Kidney capillary endothelial cell (primary cell): ENCODE results near the gene CYP4F8.
"Not testable (repeated sequence)": the region's sequence is repeated elsewhere in the genome, so short reads cannot be mapped to it uniquely, and the experiment has no call there.

Experiments
- DNase-seq: peaks from one replicate; pipeline ENCODE4 v3.0.0-alpha.2; 2018; ENCODE audit warnings: low spot score

Gene CYP4F8

DNA sequence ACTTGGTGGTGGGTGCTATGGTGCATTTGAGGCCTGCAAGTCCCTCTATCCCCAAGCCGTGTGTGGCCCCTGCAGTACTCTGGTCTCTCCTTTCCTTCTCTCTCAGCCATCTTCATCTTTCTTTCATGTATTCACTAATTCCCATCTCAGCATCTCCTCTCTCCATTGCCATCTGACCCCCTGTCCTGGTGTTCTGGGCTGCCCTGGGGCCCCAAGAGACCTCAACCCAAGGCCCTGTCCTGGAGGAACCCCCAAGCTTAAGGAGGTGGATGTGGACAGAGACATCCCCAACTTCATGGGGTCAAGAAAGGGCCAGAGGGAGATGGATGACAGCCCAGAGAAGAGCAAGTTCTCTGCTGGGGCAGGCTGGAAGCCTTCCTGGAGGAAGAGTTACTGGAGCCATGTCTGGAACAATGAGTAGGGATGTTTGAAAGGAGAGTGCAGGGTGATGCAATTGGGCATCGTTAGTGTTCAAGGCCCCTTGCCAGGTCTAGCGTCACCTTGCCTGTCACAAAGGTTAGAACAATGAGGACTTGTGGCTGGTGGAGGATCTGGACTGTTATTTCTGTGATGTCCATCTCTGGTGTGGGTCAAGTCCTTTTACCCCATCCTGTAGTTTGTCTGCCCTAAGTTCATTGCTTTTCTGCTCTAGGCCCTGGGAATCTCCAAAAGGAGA lies 29.2 kb downstream of the CYP4F8 start:
- DNase-seq = no peak

DNA sequence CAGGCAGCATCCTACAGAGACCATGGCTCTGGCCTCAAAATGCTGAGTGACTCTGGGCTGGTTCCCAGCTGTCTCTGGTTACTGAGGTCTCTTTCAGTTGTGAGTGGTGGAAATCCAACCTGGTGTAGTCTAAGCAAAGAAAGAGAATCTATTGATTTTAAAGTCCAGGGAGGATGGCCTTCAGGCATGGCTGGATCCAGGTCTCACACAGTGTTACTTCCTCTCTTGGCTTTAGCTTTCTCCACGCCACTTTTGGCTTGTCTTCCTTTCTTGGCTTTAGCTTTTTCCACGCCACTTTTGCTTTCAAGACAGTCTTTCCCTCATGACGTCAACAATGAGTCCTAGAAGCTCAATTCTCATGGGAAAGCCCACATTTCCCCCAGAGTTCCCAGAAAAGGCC lies 29.8 kb downstream of the CYP4F8 start:
- no peak for DNase-seq

DNA sequence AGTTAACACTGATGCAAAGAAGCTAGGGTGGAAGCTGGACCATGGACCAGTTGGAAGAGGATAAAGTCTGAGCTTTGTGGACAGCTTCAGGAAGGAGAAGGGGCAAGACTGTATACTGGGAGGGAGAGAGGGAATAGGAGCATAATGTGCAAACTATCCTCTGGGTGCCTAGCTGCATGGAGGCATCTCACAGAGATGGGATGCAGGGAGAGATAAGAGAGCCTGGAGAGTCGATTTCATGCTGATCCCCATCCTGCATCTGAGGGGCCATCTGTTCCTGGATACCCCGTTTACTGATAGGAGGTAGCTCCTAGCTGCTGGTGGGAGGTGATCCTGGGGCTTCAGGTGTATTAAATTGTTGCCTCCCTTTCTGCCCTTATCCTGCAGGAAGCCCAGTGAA lies 34.5 kb downstream of the CYP4F8 start:
- no peak for DNase-seq

DNA sequence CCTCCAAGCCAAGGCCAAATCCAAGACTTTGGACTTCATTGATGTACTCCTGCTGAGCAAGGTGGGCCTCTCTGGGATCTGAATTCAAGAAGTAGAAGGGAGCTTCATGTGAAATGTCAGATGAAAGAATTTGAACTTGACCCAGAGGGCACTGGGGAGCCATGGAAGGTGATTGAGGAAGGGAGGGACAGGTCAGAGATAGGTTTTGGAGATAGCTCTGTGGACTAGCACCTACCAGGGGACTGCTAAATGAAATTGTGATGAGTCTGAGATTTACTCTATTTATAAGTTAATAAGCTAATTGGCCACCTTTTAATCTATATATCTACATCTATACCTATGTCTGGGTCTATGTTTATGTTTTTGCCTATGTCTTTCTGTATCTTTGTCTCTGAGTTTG lies 35.1 kb downstream of the CYP4F8 start:
- not testable (repeated sequence) for DNase-seq

DNA sequence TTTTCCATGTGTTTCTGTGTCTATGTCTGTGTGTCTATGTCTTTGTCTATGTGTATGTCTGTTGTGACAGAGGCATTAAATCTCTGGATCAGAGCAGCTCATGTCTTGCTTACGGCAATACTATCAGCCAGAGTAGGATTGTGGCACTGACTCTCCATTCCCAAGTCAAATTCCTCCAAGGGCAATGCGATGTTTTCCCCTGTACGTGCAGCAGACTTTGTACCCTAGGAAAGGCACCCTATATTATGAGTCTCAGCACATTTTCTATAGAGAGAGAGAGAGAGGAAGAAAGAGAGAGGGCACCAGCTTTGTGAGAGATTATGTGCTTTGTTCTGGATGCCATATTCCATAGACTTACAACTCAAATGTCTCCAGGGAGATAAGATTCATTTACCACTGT lies 36.8 kb downstream of the CYP4F8 start:
- DNase-seq = no peak

DNA sequence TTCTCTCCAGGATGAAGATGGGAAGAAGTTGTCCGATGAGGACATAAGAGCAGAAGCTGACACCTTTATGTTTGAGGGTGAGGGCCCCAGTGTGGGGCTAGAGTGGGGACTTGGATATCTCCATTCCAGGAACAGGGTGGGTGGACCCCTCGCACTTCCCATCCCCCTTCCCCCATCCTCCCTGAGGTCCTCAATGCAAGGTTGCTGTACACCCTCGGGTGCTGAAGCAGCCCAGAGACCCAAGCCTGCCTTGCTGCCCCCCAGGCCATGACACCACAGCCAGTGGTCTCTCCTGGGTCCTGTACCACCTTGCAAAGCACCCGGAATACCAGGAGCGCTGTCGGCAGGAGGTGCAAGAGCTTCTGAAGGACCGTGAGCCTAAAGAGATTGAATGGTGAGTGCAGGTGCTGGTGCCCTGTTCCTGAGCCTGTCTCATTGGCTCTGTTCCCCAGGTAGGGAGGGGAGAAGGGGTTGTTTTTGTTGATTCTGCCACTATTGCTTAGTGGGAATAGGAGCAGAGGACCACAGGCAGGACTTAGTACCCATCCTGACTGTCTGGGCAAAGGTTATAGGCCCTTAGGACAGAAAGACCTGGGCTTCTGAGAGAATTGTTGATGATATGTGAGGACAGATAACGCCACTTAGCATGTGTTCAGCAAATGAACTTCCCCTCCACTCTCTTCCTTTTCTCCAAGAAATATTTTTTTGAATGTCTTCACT lies 37.7 kb downstream of the CYP4F8 start:
- DNase-seq = no peak

DNA sequence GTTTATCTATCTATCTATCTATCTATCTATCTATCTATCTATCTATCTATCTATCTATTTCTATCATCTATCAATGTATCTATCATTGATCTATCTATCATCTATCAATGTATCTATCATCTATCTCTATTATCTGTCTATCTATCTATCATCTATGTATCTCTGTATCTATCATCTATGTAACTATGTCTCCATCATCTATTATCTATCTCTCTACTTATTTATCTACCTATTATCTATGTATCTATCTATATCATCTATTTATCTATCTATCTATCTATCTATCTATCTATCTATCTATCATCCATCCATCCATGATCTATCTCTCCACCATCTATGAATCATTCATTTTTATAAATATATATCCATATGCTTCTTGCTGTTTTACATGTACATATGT lies 41.4 kb downstream of the CYP4F8 start:
- DNase-seq = no peak

DNA sequence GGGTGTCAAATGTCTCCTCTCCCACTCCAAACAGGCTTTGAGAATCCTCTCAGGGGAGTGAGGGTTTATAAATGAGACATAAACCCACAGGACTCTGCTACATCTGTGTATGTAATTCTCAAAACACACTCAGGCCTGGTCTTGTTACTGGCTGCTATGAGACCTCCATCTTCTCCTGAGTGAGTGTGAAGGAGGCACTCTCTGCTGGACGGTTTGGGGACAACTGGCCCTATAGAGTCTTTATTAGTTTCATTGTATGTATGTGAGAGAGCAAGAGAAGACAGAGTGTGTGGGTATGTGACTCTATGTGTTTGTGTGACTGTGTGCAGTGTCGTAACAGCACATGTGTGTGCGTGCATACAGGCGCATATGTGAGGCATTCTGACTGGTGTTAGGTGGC lies 48.2 kb downstream of the CYP4F8 start:
- no peak for DNase-seq

DNA sequence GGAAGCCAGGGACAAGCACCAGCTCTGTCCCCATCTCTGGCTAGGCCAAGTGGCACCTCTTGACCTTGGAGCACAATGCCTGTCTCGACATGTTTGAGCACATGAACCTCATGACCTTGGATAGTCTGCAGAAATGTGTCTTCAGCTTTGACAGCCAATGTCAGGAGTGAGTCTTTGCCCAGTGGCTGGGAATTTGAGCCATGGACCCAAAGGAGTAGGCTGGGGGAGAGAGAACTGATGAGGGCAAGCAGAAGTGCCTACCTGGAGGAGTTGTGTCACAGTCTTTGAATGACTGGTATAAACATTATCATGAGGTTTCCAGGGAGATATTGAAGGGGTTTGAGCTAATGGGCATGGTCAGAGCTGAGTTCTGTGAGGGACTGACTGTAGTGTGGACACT lies 51.2 kb downstream of the CYP4F8 start:
- DNase-seq = no peak

DNA sequence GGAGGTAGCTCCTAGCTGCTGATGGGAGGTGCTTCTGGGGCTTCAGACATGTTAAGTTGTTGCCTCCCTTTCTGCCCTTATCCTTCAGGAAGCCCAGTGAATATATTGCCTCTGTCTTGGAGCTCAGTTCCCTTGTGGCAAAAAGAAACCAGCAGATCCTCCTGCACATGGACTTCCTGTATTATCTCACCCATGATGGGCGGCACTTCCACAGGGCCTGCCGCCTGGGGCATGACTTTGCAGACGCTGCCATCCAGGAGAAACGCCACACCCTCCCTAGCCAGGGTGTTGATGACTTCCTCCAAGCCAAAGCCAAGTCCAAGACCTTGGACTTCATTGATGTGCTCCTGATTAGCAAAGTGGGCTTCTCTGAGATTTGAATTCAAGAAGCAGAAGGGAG lies 51.9 kb downstream of the CYP4F8 start:
- no peak for DNase-seq

DNA sequence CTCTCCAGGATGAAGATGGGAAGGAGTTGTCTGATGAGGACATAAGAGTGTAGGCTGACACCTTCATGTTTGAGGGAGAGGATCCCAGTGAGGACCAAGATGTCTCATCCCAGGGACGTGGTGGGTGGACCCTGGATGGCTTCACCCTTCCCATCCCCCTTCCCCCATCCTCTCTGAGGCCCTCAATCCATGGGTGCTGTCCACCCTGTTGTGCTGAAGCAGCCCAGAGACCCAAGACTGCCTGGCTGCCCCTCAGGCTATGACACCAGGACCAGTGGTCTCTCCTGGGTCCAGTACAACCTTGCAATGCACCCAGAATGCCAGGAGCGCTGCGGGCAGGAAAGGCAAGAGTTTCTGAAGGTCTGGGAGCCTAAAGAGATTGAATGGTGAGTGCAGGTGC lies 54.4 kb downstream of the CYP4F8 start:
- DNase-seq = no peak

DNA sequence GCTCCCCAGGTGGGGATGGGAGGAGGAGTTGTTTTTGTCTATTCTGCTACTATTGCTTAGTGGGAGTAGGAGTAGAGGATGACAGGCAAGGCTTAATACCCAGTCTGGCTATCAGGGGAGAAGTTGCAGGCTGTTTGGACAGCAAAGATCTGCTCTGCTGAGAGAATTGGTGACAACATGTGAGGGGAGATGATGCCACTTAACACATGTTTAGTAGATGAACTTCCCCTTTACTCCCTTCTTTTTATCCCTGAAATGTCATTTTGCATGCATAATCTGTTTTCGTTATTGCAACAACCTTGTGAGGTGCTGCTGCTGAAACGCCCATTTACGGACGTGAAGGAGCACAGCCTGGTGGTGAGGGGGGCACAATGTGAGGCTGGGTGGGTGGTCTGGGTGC lies 54.9 kb downstream of the CYP4F8 start:
- DNase-seq = no peak

DNA sequence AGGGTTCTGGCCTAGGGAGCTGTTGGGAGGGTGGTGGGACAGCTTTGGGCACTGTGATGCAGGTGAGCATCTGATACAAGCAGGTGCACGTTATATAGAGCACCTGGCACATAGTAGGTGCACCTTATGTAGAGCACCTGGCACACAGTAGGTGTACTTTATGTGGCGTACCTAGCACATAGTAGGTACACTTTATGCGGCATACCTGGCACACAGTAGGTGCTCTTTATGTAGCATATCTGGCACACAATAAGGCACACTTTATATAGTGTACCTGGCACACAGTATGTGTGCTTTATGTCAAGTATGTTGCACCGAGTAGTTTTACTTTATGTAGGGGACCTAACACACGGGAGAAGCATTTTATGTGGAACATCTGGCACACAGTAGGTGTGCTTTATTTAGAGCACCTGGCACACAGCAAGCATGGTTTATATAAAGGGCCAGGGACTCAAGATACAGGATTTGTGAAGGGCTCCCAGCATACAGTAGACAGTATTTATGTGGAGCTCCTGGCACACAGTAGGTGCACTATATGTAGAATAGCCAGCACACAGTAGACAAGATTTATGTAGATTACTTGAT lies 56.3 kb downstream of the CYP4F8 start:
- DNase-seq = no peak

DNA sequence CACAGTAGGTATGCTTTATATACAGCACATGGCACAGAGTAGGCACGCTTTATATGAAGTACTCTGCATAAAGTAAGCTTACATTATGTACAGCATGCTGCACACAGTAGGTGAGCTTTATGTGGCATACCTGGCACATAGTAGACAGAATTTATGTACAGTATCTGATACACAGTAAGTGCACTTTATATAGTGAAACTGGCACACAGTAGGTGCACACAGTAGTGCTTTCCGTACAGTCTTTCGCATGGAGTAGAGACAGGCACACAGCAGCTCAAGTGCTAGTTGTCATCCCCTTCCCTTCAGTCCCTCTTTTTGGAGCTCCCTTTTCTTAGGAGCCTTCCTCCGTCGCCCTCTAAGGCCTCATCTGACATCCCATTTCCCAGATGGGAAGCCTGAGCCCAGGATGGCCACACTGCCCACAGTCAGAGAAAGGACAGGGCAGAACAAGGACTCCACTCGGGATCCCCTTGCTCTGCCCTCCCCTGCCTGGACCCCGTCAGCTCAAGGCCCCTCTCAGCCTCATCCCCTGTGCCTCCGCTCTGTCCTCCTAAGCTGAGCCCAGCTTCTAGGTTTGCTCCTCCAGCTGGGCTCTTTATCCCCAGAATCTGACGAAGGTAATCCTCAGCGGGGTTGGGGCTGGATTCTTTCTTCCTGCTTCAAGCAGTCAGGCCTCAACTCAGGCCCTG lies 57.0 kb downstream of the CYP4F8 start:
- DNase-seq = no peak

DNA sequence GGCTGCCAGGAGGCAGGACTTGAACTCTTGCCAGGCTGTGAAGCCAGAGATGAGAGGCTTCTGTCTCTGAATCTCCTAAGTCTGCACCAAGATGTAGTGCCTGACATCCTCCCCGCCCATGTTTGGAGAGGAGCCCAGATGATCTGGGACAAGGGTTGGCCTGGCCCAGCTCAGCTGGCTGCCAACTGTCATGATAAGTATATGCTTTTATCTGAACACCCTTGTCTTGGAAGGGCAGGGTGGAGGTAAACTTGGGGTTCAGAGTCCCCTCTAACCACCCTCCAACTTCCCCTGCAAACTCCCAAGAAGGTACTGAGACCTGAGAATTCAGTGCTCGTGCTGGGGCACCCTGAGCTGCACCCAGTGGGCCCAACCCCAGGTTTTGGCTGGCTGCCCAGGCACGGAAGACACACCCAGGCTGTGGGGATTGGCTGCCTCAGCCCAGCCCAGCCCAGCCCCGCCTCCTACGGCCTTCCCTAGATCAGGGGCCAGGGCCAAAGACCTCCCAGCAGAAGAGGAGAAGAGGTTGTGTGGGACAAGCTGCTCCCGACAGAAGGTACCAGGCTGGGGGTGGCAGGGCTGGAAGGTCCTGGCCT lies 57.7 kb downstream of the CYP4F8 start, which contains the start of gene CYP4F12:
CYP4F12 (plus strand) TSS at position 508 of the 596 bp plus-strand sequence. CDS start 443 bp downstream, outside the sequence.
- no peak for DNase-seq

DNA sequence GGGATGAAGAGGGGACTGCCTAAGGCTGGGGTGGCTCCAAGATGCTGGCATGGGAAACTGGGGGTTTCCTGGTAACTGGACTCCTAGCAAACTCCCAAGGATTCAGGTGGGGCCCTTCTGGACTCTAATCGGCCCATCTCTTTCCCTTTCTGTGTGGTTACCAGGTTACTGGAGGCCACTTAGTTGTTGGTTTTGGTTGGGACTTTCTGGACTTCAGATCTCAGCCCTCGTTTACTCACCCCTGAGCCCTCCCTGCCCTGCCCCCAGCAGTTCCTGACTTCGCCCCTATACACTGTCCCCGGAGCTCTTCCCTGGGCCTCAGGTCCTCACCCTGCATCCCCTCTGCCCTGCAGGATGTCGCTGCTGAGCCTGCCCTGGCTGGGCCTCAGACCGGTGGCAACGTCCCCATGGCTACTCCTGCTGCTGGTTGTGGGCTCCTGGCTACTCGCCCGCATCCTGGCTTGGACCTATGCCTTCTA lies 58.2 kb downstream of the CYP4F8 start:
- DNase-seq = no peak

DNA sequence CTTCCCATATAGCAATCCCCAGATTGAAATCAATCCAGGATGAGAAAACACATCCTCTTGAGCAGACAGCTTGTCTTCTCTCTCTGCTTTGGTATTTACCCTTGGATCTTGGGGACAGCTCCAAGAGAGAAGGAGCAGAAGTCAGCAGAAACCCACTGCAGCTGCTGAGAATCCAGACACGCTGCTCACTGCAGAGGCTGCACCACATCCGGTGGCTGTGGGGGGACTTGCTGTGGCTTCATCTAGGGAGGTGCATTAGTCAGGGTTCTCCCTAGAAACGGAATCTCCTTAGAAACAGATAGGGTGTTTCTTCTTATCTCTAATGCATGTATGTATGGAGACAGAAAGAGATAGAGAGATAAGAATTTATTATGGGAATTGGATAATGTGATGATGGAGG lies 60.5 kb downstream of the CYP4F8 start:
- no peak for DNase-seq

DNA sequence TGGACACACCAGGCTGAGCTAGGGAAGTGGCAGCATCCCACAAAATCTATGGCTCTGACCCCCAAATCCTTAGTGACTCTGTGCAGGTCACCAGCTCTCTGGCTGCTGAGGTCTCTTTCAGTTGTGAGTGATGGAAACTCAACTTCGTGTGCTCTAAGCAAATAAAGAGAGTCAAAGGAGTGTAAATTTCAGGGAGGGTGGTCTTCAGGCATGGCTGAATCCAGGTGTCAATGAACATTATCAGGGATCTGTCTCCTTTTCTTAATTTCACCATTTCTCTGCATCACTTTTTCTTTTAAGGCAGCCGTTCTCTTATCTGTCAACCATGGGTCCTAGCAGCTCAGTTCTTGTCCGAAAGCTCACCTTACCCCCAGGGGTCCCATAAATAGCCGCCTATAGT lies 64.1 kb downstream of the CYP4F8 start:
- no peak for DNase-seq

DNA sequence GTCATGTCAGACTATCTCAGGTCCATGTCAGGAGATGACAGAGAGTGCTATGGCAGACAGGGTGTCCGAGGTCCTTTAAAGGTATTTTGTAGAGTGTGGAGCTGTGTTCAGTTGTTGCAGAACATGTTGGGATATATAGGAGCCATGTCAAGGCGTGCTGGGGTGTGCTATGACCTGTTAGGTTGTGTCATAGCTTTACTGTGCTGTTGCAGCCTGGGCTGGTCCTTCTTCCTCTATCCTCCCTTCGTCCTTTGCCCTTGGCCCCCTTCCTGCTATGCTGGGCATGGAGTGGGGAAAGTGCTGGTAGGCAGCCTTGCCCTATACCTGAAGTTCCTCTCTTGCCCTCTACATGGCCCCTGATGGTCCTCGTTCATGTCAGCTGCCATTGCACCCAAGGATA lies 64.8 kb downstream of the CYP4F8 start:
- not testable (repeated sequence) for DNase-seq
